GM23248 (cell line): ENCODE measurements around the gene NEK6.

Source experiments
- EZH2 ChIP-seq: fragments of 200-600 bp; sonication (generic); IDR thresholded peaks from 2 replicates; pipeline ENCODE4 v1.6.1; 2018; ENCODE audit warnings: antibody characterized with exemption, mild to moderate bottlenecking; ENCODE audit not compliant: insufficient read depth, poor library complexity, severe bottlenecking
- EZH2phosphoT487 ChIP-seq: fragments of 200-600 bp; sonication (generic); IDR thresholded peaks from 2 replicates; pipeline ENCODE4 v1.6.1; 2018; ENCODE audit warnings: antibody characterized with exemption, moderate library complexity, mild to moderate bottlenecking, low read depth; ENCODE audit not compliant: insufficient read depth

DNA sequence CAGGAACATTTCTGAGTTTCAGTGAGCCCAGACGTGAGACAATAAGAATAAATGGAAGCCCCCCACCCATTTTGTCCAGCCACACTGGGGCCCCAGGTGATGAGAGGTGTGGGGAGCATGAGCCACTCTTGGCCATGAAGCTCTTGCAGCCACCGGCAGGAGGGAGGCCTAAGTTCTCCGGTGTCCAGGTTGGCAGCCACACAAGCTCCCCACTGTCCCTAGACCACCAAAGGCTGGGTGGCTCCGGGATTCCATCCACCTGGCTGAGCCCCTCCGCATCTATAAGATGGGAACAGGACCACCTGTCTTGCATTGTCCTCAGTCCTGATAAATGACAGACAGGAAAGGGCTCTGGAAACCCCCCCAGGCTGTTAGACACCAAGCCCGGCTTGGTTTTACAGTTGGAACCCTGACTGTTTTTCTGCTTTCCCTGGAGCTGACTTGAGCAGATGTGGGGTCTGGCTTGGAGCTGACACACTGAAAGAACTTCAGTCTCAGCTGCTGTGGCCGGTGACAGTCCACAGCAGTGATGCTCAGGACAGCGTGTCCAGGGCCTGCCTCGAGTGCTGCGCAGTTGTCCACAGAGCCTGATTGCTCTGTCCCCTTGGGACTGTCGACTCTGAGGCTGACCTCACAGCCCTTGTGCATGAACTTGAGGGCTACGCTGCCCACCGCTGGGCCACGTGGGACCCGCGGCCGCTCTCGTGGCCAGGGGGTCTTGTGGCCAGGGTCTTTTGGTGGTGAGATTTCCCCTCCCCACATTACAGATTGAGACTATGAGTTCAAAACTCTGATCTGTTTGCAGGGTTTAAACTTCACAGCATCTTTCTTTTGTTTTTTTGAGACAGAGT is 82.7 kb downstream of the NEK6 start:
- TF ChIP-seq EZH2 (no peak), EZH2phosphoT487 (no peak)
